ENCODE measurements around the gene VGF.

The VGF gene

GRCh38 chr7:101185258-101185839 is 20.0 kb upstream of the VGF start:
- DNase-seq (ENCODE audit: low read depth): no peak

- DNase-seq (ENCODE audit: low read depth): no peak
Measured at GRCh38 chr7:101180130-101180755, 14.9 kb upstream of the VGF start, which contains the start of gene NAT16. TSS of gene NAT16 (minus strand) at chr7:101180293. CDS start at chr7:101174807, 5,486 bp downstream.

GRCh38 chr7:101179713-101180112 is 14.3 kb upstream of the VGF start:
- DNase-seq (ENCODE audit: low read depth): no peak

- no peak for DNase-seq (ENCODE audit: low read depth)
Measured at GRCh38 chr7:101179117-101179516, 13.7 kb upstream of the VGF start.

- no peak for DNase-seq (ENCODE audit: low read depth)
Measured at GRCh38 chr7:101177644-101178043, 12.3 kb upstream of the VGF start.

- no peak for DNase-seq (ENCODE audit: low read depth)
Measured at GRCh38 chr7:101175664-101176063, 10.3 kb upstream of the VGF start.

- no peak for DNase-seq (ENCODE audit: low read depth)
Measured at GRCh38 chr7:101174322-101174854, 9.0 kb upstream of the VGF start.

- DNase-seq (ENCODE audit: low read depth): peak; percentile 35
Measured at GRCh38 chr7:101173752-101174244, 8.4 kb upstream of the VGF start.

- DNase-seq (ENCODE audit: low read depth): no peak
Measured at GRCh38 chr7:101172854-101173751, 7.7 kb upstream of the VGF start.

GRCh38 chr7:101172005-101172853 is 6.9 kb upstream of the VGF start:
- no peak for DNase-seq (ENCODE audit: low read depth)

- no peak for DNase-seq (ENCODE audit: low read depth)
Measured at GRCh38 chr7:101171442-101171837, 6.1 kb upstream of the VGF start.

GRCh38 chr7:101170617-101171441 is 5.5 kb upstream of the VGF start:
- no peak for DNase-seq (ENCODE audit: low read depth)

- peak; percentile 72 for DNase-seq (ENCODE audit: low read depth)
Measured at GRCh38 chr7:101169838-101170551, 4.6 kb upstream of the VGF start.

- DNase-seq (ENCODE audit: low read depth): no peak
Measured at GRCh38 chr7:101169110-101169837, 3.9 kb upstream of the VGF start.

GRCh38 chr7:101168412-101169049 is 3.2 kb upstream of the VGF start:
- no peak for DNase-seq (ENCODE audit: low read depth)

- no peak for DNase-seq (ENCODE audit: low read depth)
Measured at GRCh38 chr7:101167645-101168411, 2.5 kb upstream of the VGF start.

- no peak for DNase-seq (ENCODE audit: low read depth)
Measured at GRCh38 chr7:101166909-101167644, 1.7 kb upstream of the VGF start.

GRCh38 chr7:101166648-101166908 is 1.2 kb upstream of the VGF start:
- no peak for DNase-seq (ENCODE audit: low read depth)

All from activated T-helper 9 cell treated with anti-CD3 and anti-CD28 coated beads, Interleukin-2, amount 50 U/mL, for 16 hours (primary cell).